WTC11 (cell line): ENCODE data around the gene RBL1.

ENCODE experiments used
- ATF1 ChIP-seq: sonication (generic); formaldehyde crosslinking; IDR thresholded peaks from 2 replicates; pipeline ENCODE4 v1.8.1; 2023; ENCODE audit warnings: mild to moderate bottlenecking, moderate library complexity, missing genetic modification reagents
- IRF2 ChIP-seq: sonication (generic); formaldehyde crosslinking; IDR thresholded peaks from 2 replicates; pipeline ENCODE4 v1.8.0; 2022; ENCODE audit warnings: low read depth, missing genetic modification reagents, borderline replicate concordance
- MLX ChIP-seq: sonication (generic); formaldehyde crosslinking; IDR thresholded peaks from 2 replicates; pipeline ENCODE4 v1.8.1; 2023; ENCODE audit warnings: mild to moderate bottlenecking, missing genetic modification reagents, moderate library complexity
- OVOL2 ChIP-seq: fragments of 250-450 bp; sonication (Bioruptor Pico); IDR thresholded peaks from 2 replicates; pipeline ENCODE4 v1.9.0; 2021; ENCODE audit warnings: mild to moderate bottlenecking, borderline replicate concordance
- SMAD4 ChIP-seq: sonication (generic); formaldehyde crosslinking; IDR thresholded peaks from 2 replicates; pipeline ENCODE4 v1.8.0; 2022; ENCODE audit warnings: mild to moderate bottlenecking, missing genetic modification reagents
- USF2 ChIP-seq: sonication (generic); formaldehyde crosslinking; IDR thresholded peaks from 2 replicates; pipeline ENCODE4 v1.8.1; 2023; ENCODE audit warnings: mild to moderate bottlenecking, missing genetic modification reagents, moderate library complexity
- ZNF232 ChIP-seq: sonication (generic); formaldehyde crosslinking; IDR thresholded peaks from 2 replicates; pipeline ENCODE4 v1.8.0; 2022; ENCODE audit warnings: mild to moderate bottlenecking, missing genetic modification reagents
- ZNF423 ChIP-seq: fragments of 250-450 bp; sonication (Bioruptor Pico); IDR thresholded peaks from 2 replicates; pipeline ENCODE4 v2.1.2; 2022; ENCODE audit warnings: mild to moderate bottlenecking, moderate library complexity
- TF ChIP-seq, protein P1 (sequence below): fragments of 200-600 bp; IDR thresholded peaks from 2 replicates; pipeline ENCODE4 v1.8.0; 2022; ENCODE audit warnings: antibody characterized with exemption
- TF ChIP-seq, protein P2 (sequence below): fragments of 250-450 bp; sonication (Bioruptor Pico); IDR thresholded peaks from 2 replicates; pipeline ENCODE4 v1.8.0; 2021; ENCODE audit warnings: mild to moderate bottlenecking

- TF ChIP-seq, protein P1, sequence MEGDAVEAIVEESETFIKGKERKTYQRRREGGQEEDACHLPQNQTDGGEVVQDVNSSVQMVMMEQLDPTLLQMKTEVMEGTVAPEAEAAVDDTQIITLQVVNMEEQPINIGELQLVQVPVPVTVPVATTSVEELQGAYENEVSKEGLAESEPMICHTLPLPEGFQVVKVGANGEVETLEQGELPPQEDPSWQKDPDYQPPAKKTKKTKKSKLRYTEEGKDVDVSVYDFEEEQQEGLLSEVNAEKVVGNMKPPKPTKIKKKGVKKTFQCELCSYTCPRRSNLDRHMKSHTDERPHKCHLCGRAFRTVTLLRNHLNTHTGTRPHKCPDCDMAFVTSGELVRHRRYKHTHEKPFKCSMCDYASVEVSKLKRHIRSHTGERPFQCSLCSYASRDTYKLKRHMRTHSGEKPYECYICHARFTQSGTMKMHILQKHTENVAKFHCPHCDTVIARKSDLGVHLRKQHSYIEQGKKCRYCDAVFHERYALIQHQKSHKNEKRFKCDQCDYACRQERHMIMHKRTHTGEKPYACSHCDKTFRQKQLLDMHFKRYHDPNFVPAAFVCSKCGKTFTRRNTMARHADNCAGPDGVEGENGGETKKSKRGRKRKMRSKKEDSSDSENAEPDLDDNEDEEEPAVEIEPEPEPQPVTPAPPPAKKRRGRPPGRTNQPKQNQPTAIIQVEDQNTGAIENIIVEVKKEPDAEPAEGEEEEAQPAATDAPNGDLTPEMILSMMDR = no peak
- no peak for TF ChIP-seq MLX (CRISPR knock-in tag)
- TF ChIP-seq, protein P2, sequence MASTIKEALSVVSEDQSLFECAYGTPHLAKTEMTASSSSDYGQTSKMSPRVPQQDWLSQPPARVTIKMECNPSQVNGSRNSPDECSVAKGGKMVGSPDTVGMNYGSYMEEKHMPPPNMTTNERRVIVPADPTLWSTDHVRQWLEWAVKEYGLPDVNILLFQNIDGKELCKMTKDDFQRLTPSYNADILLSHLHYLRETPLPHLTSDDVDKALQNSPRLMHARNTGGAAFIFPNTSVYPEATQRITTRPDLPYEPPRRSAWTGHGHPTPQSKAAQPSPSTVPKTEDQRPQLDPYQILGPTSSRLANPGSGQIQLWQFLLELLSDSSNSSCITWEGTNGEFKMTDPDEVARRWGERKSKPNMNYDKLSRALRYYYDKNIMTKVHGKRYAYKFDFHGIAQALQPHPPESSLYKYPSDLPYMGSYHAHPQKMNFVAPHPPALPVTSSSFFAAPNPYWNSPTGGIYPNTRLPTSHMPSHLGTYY = no peak
- no peak for TF ChIP-seq USF2 (CRISPR knock-in tag)
- TF ChIP-seq IRF2 (CRISPR knock-in tag) = no peak
- TF ChIP-seq ATF1 (CRISPR knock-in tag) = no peak
- no peak for TF ChIP-seq ZNF423 (CRISPR knock-in tag)
- TF ChIP-seq OVOL2 (CRISPR knock-in tag) = no peak
- no peak for TF ChIP-seq SMAD4 (CRISPR knock-in tag)
- no peak for TF ChIP-seq ZNF232
Observed at GRCh38 chr20:37081717-37082289, 14.0 kb downstream of the RBL1 start.
